SK-MEL-5 (cell line): Measurements from ENCODE around the gene SPATA25. TPM values are rescaled to one million over a fixed set of nuclear protein-coding genes. Genes with fewer than 3 reads are reported as not detected.

Source experiments
- DNase-seq: peaks from one replicate; pipeline ENCODE4 v3.0.0-alpha.2; 2016; ENCODE audit warnings: low read depth, low spot score
- in situ Hi-C: cut with HindIII; loops from 2 replicates; pipeline ENCODE4 v1.10.0; 2016; ENCODE audit warnings: low sequenced_read_pairs, high pct_unique_total_duplicates, low pct_unique_long_range_greater_than_20kb
- total RNA-seq: library from RNA; depleted of rRNA; stranded (reverse); fragments of >200 nt; shearing (Covaris generic); gene quantifications from 2 replicates; pipeline ENCODE4 v1.2.3, GENCODE V29; 2014

The SPATA25 gene
- total RNA-seq, 1 experiment from 2014 or later = 2.2 TPM

DNA sequence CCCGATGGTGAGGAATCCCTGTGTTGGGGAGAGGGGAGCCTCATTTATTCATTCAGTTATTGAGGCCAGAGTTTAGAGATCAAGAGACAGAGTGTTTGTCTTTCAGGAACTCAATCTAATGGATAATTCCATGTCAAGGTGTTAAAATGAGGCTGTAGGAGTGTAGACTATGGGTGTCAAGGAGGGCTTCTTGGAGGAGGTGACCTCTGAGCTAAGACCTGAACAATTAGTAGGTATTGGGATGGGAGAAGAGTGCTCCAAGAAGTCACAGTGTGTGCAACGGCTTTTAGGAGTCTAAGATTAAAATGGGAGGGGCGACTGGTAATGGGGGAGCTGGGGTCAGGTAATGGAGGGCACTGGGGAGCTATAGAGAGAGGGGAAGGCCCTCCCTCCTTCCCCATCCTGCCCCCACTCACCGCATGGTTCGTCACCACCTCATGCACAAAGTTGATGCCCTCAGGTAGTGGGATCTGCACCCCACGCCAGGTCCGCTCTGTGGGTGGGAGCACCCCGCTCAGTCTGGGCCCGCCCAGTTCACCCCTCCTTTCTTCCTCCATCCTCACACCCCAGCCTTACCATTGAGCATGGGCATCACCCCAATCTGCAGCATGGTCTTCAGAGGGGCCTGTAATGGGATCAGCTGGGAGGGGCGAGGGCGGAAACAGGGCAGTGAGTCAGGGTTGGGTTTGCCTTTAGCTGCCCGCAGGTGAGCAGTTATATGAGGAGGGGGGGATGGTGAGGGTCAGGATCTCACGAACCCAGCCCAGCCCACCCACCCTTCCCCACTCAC, 11.8 kb upstream of the SPATA25 start:
- in situ Hi-C loops = no loop called here
- no peak for DNase-seq

DNA sequence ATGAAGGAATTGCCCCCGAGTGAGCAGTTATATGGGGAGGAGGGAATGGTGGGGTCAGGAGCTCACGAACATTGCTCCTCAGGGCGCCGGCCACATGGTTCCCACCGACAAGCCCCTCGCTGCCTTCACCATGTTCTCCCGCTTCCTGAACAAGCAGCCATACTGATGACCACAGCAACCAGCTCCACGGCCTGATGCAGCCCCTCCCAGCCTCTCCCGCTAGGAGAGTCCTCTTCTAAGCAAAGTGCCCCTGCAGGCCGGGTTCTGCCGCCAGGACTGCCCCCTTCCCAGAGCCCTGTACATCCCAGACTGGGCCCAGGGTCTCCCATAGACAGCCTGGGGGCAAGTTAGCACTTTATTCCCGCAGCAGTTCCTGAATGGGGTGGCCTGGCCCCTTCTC, 10.9 kb upstream of the SPATA25 start:
- in situ Hi-C loops = no loop called here

DNA sequence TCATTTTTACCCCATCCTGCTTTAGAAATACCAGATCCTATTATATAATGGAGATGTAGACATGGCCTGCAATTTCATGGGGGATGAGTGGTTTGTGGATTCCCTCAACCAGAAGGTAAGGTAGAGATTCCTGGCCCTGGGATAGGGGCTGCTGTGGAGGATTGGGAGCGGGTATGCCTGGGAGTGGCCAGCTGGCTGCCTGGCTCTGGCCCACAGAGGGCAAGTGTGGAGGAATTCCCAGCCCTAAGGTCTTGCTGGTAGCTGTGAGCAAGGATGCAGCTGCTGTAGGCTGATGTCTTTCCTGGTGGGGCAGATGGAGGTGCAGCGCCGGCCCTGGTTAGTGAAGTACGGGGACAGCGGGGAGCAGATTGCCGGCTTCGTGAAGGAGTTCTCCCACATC, 10.3 kb upstream of the SPATA25 start:
- in situ Hi-C loops = no loop called here
- DNase-seq = no peak

More for the DNA sequence above, 10.9 kb upstream of the SPATA25 start:
- no peak for DNase-seq

DNA sequence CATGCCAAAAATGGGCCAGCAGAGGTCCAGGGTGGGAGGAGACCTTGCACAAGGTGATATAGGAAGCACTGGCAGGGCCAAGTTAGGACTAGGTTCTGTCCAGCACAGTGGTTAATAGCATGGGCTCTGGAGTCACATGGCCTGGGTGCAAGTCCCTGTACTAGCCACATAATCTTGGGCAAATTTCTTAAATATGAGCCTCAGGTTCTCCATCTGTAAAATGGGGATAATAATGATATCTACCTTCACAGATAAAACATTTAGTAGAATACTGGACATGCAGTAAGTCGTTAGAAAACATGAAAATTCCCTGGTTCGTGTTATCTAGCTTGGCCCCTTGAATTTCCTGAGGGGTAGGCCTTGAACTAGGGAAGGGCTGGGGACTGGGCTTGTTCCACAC, 9.9 kb upstream of the SPATA25 start:
- in situ Hi-C loops = no loop called here
- no peak for DNase-seq

DNA sequence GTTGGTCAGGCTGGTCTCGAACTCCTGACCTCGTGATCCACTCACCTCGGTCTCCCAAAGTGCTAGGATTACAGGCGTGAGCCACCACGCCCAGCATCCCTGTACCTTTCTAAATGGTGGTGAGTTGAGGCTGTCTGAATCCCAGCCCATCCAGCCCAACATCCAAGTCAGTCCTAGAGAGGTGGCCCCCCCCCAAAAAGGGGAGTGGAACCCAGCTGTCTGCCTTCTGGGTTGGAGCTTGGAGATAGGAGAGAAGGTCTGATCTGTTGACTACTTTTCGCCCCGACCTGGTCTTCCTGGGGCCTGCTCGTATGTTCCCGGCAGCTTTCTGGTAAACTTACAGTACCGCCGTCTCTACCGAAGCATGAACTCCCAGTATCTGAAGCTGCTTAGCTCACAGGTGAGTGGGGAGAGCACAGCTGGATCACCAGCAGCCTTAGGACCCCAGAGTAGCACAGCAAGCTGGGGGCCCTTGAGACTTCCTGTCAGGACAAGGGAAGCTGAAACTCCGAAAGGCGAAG, 9.3 kb upstream of the SPATA25 start:
- no peak for DNase-seq
- in situ Hi-C loops = no loop called here

DNA sequence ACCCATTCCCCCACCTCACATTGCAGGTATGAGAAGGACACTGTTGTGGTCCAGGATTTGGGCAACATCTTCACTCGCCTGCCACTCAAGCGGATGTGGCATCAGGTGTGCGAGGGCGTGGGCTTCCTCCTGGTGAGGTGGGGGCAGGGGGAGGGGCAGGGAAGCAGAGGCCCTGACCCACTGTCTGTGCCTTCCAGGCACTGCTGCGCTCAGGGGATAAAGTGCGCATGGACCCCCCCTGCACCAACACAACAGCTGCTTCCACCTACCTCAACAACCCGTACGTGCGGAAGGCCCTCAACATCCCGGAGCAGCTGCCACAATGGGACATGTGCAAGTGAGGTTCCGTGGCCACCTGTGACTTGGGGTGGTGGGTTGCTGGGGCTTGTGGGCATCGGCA, 7.4 kb upstream of the SPATA25 start:
- DNase-seq = no peak
- in situ Hi-C loops = no loop called here

DNA sequence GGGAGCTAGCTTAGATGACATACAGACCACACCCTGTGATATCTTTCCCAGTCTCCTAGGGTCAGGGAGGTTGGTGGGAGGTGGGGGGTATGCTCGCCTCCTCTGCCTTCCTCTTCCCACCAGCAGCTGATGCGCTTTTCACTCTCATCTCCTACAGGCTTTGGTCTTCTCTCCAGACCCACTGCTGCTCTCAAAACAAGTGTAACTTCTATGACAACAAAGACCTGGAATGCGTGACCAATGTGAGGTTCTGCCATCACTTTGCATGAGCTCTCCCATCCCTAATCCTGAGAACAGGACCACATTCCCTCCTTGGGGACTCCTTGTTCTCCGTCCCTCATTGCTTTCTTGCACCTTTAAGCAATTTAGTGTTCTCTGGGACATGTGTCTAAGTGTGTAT, 6.4 kb upstream of the SPATA25 start:
- in situ Hi-C loops = no loop called here

DNA sequence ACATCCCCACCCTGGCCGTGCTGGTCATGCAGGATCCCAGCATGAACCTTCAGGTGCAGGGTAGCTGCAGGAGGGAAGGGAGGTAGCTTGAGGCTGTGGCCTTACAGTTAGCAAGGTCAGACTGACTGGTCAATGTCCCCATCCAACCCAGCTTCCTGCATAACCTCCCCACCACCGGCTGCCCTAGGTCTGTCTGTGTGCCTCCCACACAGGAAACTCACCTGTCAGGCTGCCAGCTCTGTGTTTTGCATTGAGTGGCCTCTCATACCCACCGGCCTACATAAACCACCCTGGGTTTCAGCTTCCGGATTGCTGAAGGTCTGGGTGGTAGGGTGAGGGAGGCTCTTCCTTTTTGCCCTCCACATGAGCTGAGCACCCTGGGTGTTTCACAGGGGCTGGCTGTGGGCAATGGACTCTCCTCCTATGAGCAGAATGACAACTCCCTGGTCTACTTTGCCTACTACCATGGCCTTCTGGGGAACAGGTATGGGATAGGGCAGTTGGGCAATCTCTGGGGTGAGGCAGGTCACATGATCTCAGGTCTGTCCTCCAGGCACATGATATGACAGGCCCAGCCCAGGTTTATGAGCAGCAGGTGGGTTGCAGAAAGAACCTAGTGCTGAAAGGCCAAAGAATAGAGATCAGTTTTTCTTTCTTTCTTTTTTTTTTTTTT, 5.5 kb upstream of the SPATA25 start:
- DNase-seq = no peak
- in situ Hi-C loops = no loop called here

More for the DNA sequence above, 6.4 kb upstream of the SPATA25 start:
- no peak for DNase-seq

DNA sequence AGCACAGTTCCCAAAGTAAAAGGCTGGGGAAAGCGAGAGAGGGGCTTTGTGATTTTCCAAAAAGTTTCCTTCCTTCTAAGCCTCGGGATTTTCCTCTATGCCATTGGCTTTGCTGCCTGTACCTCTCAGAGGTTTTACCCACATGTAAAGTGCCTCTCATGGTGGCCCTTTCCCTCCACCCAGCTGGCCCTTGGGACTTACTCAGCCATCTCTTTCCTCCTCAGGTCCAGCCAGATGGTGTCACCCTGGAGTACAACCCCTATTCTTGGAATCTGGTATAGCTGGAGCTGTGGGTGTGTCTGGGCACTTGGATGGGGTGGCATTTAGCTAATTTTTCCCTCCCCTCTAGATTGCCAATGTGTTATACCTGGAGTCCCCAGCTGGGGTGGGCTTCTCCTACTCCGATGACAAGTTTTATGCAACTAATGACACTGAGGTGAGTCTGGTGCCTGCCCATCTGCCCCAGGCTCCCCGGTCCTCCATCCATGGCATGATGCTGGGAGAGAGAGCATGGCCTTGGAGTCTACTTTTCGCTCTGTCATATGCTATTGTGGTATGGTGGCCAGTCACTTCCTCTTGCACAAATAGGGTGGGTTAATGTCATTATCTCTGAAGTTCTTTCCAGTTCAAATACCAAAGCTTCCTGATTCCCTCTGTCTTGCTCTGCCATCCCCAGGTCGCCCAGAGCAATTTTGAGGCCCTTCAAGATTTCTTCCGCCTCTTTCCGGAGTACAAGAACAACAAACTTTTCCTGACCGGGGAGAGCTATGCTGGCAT, 4.8 kb upstream of the SPATA25 start:
- peak; percentile 60 for DNase-seq
- in situ Hi-C loops = no loop called here

DNA sequence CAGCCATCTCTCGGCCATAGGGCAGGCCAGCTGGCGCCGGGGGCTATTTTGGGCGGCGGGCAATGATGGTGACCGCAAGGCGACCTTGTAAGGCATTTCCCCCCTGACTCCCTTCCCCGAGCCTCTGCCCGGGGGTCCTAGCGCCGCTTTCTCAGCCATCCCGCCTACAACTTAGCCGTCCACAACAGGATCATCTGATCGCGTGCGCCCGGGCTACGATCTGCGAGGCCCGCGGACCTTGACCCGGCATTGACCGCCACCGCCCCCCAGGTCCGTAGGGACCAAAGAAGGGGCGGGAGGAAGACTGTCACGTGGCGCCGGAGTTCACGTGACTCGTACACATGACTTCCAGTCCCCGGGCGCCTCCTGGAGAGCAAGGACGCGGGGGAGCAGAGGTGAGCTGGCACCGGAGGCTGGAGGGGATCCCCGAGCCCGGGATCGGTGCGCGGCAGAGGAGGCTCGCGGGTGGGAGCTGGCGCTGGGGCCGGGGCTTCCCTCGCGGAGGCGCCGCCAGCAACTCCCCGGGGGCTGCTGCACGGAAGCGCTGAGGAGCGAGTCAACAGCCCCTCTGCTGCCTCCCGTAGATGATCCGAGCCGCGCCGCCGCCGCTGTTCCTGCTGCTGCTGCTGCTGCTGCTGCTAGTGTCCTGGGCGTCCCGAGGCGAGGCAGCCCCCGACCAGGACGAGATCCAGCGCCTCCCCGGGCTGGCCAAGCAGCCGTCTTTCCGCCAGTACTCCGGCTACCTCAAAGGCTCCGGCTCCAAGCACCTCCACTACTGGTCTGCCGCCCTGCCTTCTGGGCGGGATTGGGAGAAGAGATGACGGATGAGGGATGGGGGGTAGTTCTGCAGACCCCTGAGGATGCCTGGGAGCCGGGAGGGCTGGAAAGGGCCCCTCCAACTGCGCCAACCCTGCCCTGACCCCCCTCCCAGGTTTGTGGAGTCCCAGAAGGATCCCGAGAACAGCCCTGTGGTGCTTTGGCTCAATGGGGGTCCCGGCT, 3.9 kb upstream of the SPATA25 start, which contains the start of the genes CTSA and NEURL2:
Gene CTSA (plus strand): TSS at position 351 of the 999 bp plus-strand sequence. CDS start 234 bp downstream, at position 585.
Gene NEURL2 (minus strand): TSS at position 224 of the 999 bp plus-strand sequence. CDS start 217 bp downstream, at position 7.
- DNase-seq = peak; percentile 88
- in situ Hi-C loops = no loop called here

DNA sequence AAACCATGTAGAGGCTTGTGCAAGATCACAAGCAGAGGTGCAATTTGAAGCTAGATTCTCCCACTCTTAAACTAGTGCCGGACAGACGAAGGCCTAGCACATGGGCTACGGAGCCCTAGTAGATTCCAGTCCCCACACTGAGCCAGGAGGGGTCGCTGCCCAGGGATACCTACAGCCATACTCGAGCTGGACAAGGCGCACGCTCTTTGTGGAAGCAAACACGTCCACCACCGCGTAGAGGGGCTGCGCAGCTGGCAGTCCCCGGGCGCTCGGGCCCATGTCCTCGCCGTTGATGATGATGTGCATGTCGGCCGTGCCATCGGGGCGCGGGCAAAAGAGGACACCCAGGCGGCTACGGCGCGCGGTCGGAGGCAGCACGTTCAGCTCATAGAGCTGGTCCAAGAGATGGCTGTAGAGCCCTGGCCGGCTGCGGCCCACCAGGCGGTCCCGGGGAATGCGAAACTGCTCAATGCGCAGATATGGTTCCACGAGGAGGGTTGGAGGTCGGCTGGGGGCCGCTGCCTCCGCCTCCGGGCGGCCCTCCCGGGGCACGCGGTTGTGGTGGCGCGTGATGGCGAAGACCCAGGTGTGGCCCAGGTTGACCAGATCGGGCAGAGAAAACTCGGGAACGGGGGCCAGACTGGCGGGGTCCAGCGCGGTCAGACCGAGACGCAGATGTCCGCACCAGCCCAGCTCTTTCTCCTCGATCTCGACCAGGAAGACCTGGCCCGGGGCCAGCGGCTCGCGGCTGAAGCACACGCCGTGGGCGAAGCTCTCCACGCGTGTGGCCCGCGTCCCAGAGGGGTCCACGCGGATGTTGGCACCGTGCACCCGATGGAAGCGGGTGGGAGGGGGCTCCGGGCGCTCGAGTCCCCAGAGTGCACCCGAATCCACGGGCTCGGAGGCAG, 2.9 kb upstream of the SPATA25 start:
- in situ Hi-C loops = no loop called here
- peak; percentile 83 for DNase-seq

DNA sequence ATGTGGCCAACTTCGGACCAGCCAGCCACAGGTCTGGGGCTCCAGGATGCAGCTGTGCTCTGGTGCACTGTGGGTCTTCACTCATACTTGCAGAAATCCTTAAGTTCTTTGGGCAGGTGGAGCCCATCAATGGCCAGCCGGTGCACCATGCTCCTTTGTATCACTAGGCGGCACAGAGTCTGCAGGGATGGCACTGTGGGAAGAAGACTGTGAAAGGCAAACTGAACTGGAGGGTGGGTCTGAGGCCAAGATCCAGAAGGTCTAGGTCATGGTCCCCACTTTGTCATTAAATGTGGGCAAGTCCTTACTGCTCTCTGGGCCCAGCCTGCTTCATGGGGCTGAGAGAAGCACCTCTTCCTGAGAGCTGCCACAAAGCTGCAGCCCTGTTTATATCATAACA, 1.3 kb upstream of the SPATA25 start:
- in situ Hi-C loops = no loop called here
- DNase-seq = no peak

DNA sequence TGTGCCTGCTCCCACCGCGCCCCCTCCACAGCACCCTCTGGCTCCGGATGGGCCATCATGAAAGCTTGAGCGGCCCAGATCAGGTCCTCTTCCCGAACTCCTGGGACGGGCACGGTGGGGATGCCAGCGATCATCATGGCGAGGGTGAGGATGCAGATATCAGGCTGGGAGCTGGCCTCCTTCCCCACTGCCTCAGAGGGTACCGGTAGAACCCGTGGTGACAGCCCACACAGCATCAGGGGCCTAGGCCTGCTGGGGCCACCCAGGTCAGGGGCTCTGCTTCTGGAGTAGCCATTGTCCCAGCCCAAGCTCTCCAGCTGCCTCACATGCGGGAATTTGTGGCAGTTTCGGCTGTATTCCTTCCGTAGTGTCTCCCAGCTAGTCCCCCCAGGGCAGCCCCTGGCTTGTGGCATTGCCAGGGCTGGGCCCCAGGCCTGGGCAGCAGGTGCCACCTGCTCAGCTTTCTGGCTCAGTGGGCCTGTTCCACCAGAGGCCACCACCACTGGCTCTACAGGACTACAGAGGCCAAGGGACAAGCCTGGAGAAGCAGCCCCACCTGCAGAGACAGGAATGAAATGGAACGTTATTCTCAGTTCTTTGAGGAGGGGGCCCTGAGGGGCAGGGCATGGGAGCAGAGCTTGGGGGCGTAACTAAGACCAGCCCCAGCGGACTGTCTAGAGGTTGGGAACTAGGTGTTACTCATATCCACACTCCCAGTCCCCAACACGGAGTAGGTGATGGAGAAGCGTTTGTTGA, 654 bp downstream of the SPATA25 start:
- in situ Hi-C loops = no loop called here
- no peak for DNase-seq

DNA sequence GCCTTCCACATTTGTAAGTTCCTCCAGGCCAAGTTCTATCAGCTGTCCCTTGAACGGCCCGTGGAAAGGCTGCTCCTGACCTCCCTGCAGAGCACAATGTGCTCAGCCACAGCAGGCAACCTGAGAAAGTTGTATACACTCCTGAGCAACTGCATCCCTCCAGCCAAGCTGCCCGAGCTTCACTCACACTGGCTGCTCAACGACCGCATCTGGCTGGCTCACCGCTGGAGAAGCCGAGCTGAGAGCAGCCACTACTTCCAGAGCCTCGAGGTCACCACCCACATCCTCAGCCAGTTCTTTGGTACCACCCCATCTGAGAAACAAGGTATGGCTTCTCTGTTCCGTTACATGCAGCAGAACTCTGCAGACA, 4.3 kb downstream of the SPATA25 start:
- in situ Hi-C loops = no loop called here
- DNase-seq = no peak

DNA sequence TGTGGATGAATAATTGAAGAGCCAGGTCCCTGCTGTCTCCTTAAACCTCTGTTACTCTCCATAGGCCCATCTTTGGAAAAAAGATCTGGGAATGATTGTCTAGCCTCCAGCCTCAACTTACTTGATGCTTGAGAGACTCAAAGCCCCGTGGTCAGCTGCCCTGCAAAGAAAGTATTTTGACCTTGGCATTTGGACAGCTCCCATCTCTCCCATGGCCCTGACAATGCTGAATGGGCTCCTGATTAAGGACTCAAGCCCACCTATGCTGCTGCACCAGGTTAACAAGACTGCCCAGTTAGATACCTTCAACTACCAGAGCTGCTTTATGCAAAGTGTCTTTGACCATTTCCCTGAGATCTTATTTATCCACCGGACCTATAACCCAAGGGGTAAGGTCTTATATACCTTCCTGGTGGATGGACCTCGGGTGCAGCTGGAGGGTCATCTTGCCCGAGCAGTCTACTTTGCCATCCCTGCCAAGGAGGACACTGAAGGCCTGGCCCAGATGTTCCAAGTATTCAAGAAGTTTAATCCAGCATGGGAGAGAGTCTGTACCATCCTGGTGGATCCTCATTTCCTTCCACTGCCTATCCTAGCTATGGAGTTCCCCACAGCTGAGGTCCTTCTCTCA, 4.8 kb downstream of the SPATA25 start:
- no peak for DNase-seq
- in situ Hi-C loops = no loop called here
